Measurements from ENCODE around the gene PSG3. TPM values are rescaled to one million over a fixed set of nuclear protein-coding genes. Genes with fewer than 3 reads are reported as not detected.
A peak's percentile ranks its signal among the peaks of the same experiment; 100 is the strongest.
"Not testable (repeated sequence)": the region's sequence is repeated elsewhere in the genome, so short reads cannot be mapped to it uniquely, and the experiment has no call there.

The PSG3 gene
- total and polyA plus RNA-seq, 2 donors (not counting 1 experiment from before 2014, with no cell fraction given) = not detected

DNA sequence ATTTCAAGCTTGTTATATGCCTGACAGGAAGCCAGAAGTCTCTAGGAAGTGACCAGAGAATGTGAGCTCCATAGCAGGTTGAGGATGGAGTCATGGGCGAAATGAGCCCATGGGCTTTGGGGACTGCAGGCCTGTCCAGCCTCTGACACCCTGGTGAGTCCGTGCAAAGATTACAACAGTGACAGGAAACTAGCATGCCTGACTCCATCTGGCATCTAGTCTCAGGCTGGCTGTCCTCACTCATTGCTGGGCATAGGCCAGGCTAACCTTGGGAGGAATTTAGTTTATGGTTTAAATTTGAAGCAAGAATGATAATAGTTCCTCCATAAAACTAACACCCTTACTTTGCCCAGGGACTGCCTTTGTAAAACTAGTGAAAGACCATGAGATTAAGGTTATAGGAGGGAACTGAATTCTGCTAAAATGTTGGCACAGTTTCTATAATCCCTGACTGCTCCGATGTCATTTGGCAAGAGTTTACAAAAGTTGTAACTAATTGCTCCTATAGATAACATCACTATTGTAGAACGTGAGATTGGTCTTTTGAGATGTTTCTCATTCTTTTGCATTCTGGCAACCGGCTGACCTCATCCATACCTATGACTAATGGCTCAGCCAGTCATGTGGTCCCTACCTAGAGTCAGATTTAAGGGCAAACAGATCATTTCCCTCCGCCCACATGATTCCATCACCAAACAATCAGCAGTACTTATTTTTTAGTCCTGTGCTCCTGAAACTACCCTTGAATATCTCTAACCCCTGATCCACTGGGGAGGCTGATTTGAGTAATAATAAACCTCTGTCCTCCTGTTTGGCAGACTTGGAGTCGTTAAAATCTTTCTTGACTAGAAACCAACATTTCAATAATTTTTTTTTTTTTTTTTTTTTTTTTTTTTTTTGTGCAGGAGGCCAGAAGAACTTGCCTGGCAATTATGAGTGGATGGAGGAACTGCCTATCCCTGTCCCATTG, 21.0 kb upstream of the PSG3 start:
- H3K27ac Mint-ChIP-seq; CTCF ChIA-PET; H3K4me1 ChIP-seq (ENCODE audit: control insufficient read depth in 2 of 2, insufficient read depth in 2 of 2, low read length in 2 of 2); H4K20me1 ChIP-seq (ENCODE audit: control insufficient read depth, insufficient read depth, low read length, poor library complexity, severe bottlenecking); DNase-seq; H3K9ac ChIP-seq (ENCODE audit: low read length); H3K27ac ChIP-seq (ENCODE audit: low read length in 2 of 2); H3K9me3 Mint-ChIP-seq (ENCODE audit: insufficient read depth); H3K4me3 Mint-ChIP-seq; H3K79me2 ChIP-seq (ENCODE audit: control insufficient read depth, insufficient read depth, low read length); intact Hi-C loops (cut with micrococcal nuclease); H2AFZ ChIP-seq (ENCODE audit: insufficient read depth, low read depth, low read length, poor library complexity, severe bottlenecking); ATAC-seq (ENCODE audit: low read depth); H3K27me3 ChIP-seq (replicated peaks in 1 of 4; ENCODE audit: control extremely low read depth in 1 of 4, control insufficient read depth in 3 of 4, insufficient read depth in 4 of 4, low read length in 3 of 4); POLR2A ChIA-PET; H3K9me3 ChIP-seq (ENCODE audit: control extremely low read depth in 1 of 3, control insufficient read depth in 2 of 3, insufficient read depth in 1 of 3, low read length in 2 of 3); H3K4me2 ChIP-seq (replicated peaks; ENCODE audit: low read depth, low read length, poor library complexity, severe bottlenecking); H3K4me1 Mint-ChIP-seq; H3K4me3 ChIP-seq (ENCODE audit: control extremely low read depth in 1 of 5, extremely low read depth in 1 of 5, insufficient read depth in 1 of 5, low read depth in 2 of 5, low read length in 4 of 5); H3K36me3 ChIP-seq (replicated peaks in 1 of 2; ENCODE audit: control extremely low read depth in 1 of 2, control insufficient read depth in 1 of 2, extremely low read depth in 1 of 2, insufficient read depth in 2 of 2, low read length in 1 of 2): not testable (repeated sequence)
- 75% methylated on average over 3 of the region's 7 CpGs for WGBS (ENCODE audit: insufficient coverage)
- H3K27me3 Mint-ChIP-seq = peaks cover 12% of the 10 kb centered on the region

DNA sequence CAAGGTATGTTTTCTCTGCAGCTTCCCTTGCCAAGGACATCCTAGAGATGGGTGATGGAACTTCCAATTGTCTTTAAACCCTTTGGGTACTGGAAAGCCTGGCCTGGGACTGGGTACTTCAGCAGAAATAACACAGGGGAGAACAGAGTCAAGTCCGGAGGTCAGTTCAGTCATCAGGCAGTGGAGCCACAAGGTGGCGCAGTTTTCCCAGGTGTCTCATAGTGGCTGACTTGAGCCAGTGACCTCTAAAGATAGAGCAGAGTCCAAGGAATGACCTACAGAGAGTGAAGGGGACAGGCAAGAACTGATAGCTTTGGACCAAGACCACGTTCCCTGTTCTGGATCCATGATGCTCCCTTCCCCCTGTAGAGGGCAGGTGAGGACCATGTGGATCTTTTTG, 18.4 kb upstream of the PSG3 start:
- DNase-seq; ATAC-seq (ENCODE audit: low read depth); CTCF ChIA-PET; H3K9me3 Mint-ChIP-seq (ENCODE audit: insufficient read depth); H3K4me2 ChIP-seq (replicated peaks; ENCODE audit: low read depth, low read length, poor library complexity, severe bottlenecking); H3K9me3 ChIP-seq (ENCODE audit: control extremely low read depth in 1 of 3, control insufficient read depth in 2 of 3, insufficient read depth in 1 of 3, low read length in 2 of 3); H3K4me1 ChIP-seq (ENCODE audit: control insufficient read depth in 2 of 2, insufficient read depth in 2 of 2, low read length in 2 of 2); H3K27ac Mint-ChIP-seq; H3K4me3 ChIP-seq (ENCODE audit: control extremely low read depth in 1 of 5, extremely low read depth in 1 of 5, insufficient read depth in 1 of 5, low read depth in 2 of 5, low read length in 4 of 5); H3K27me3 ChIP-seq (replicated peaks in 1 of 4; ENCODE audit: control extremely low read depth in 1 of 4, control insufficient read depth in 3 of 4, insufficient read depth in 4 of 4, low read length in 3 of 4); H3K9ac ChIP-seq (ENCODE audit: low read length); POLR2A ChIA-PET; intact Hi-C loops (cut with micrococcal nuclease); H4K20me1 ChIP-seq (ENCODE audit: control insufficient read depth, insufficient read depth, low read length, poor library complexity, severe bottlenecking); H3K79me2 ChIP-seq (ENCODE audit: control insufficient read depth, insufficient read depth, low read length); H3K4me3 Mint-ChIP-seq; H3K4me1 Mint-ChIP-seq; H2AFZ ChIP-seq (ENCODE audit: insufficient read depth, low read depth, low read length, poor library complexity, severe bottlenecking); H3K27ac ChIP-seq (ENCODE audit: low read length in 2 of 2); H3K36me3 ChIP-seq (replicated peaks in 1 of 2; ENCODE audit: control extremely low read depth in 1 of 2, control insufficient read depth in 1 of 2, extremely low read depth in 1 of 2, insufficient read depth in 2 of 2, low read length in 1 of 2): not testable (repeated sequence)
- H3K27me3 Mint-ChIP-seq = peaks cover 16% of the 10 kb centered on the region
- TF ChIP-seq CTCF (IDR thresholded peaks at IDR 0.05) = peak; percentile 19
- WGBS (ENCODE audit: insufficient coverage) = 40% methylated on average over 1 of the region's 3 CpGs

DNA sequence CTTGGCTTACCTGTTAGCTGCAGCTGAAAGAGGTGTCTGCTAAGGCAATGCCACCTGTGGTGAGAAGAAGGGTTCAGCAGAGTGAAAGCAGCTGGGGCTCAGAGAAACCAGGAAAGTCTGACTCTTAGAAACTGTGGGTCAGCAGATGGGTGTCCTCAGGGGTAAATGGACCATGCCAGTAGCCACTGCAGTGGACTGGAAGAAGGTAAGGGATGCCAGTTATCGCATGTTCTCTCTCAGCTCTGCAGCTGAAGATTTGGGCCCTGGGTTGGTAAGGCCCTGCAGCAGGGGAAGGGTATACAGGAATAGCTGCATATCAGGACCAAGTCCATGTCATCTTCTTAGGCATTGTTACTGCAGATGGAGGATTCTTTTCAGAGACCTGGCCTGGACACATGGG, 12.0 kb upstream of the PSG3 start:
- CTCF ChIA-PET; H3K4me1 Mint-ChIP-seq; H3K9me3 ChIP-seq (ENCODE audit: control extremely low read depth in 1 of 3, control insufficient read depth in 2 of 3, insufficient read depth in 1 of 3, low read length in 2 of 3); H3K4me3 Mint-ChIP-seq; intact Hi-C loops (cut with micrococcal nuclease); H3K4me1 ChIP-seq (ENCODE audit: control insufficient read depth in 2 of 2, insufficient read depth in 2 of 2, low read length in 2 of 2); H3K4me2 ChIP-seq (replicated peaks; ENCODE audit: low read depth, low read length, poor library complexity, severe bottlenecking); H3K27me3 ChIP-seq (replicated peaks in 1 of 4; ENCODE audit: control extremely low read depth in 1 of 4, control insufficient read depth in 3 of 4, insufficient read depth in 4 of 4, low read length in 3 of 4); DNase-seq; H3K9ac ChIP-seq (ENCODE audit: low read length); POLR2A ChIA-PET; H3K4me3 ChIP-seq (ENCODE audit: control extremely low read depth in 1 of 5, extremely low read depth in 1 of 5, insufficient read depth in 1 of 5, low read depth in 2 of 5, low read length in 4 of 5); H3K27ac Mint-ChIP-seq; H4K20me1 ChIP-seq (ENCODE audit: control insufficient read depth, insufficient read depth, low read length, poor library complexity, severe bottlenecking); H3K9me3 Mint-ChIP-seq (ENCODE audit: insufficient read depth); H3K79me2 ChIP-seq (ENCODE audit: control insufficient read depth, insufficient read depth, low read length); H3K27ac ChIP-seq (ENCODE audit: low read length in 2 of 2); ATAC-seq (ENCODE audit: low read depth); H3K36me3 ChIP-seq (replicated peaks in 1 of 2; ENCODE audit: control extremely low read depth in 1 of 2, control insufficient read depth in 1 of 2, extremely low read depth in 1 of 2, insufficient read depth in 2 of 2, low read length in 1 of 2); H2AFZ ChIP-seq (ENCODE audit: insufficient read depth, low read depth, low read length, poor library complexity, severe bottlenecking): not testable (repeated sequence)
- H3K27me3 Mint-ChIP-seq = peaks cover 28% of the 10 kb centered on the region
- WGBS (ENCODE audit: insufficient coverage) = 100% methylated on average over 1 of the region's 1 CpG

All from B cell (primary cell).